Suprapubic skin (tissue), 3 donors: ENCODE results near the gene NECAB3.

Experiments used
- CTCF ChIP-seq, 2 donors: fragments of 200-600 bp in 1 of 2; fragments of 450-650 bp in 1 of 2; sonication (generic) in 1 of 2; IDR thresholded peaks; one replicate each; pipeline ENCODE4 v1.5.1; 2016 to 2019; ENCODE audit warnings: antibody characterized with exemption in 2 of 2, mild to moderate bottlenecking in 1 of 2, moderate library complexity in 1 of 2
- POLR2A ChIP-seq, 2 donors: fragments of 450-650 bp; IDR thresholded peaks; one replicate each; pipeline ENCODE4 v1.6.1; 2017; ENCODE audit warnings: antibody characterized with exemption in 2 of 2, mild to moderate bottlenecking in 2 of 2, moderate library complexity in 2 of 2

- TF ChIP-seq CTCF (IDR thresholded peaks at IDR 0.05) = no peak
- no peak for TF ChIP-seq POLR2A (IDR thresholded peaks at IDR 0.05)
These were observed 22.9 kb upstream of the NECAB3 start for GRCh38 chr20:33697129-33697528.
